GM21786 (cell line): ENCODE measurements around the gene IKZF4.
"Not testable (repeated sequence)": the region's sequence is repeated elsewhere in the genome, so short reads cannot be mapped to it uniquely, and the experiment has no call there.

ENCODE experiments used
- ATAC-seq: cut with Tn5 transposase; IDR thresholded peaks from one replicate; pipeline ENCODE4 v1.9.1; 2021; ENCODE audit not compliant: unreplicated experiment

IKZF4 gene

GRCh38 chr12:56038022-56038655 is 17.3 kb downstream of the IKZF4 start:
- ATAC-seq: no peak

DNA sequence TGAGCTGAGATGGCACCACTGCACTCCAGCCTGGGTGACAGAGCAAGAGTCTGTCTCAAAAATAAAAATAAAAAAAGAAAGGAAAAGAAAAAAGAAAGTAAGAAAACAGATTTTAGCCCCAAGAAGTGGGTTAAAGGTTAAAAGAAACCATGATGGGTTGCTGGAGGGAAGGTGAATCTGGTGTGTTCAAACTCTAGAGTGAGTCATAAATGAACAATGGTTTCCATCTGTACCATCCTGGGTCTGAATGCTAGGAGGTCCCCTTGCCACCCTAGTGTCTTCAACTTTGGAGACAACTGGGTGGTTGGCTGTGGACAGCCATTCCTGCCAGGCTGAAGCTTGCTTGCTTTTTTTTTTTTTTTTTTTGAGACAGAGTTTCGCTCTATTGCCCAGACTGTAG is 19.3 kb downstream of the IKZF4 start:
- no peak for ATAC-seq

- no peak for ATAC-seq
Measured at GRCh38 chr12:56040963-56041551, 20.2 kb downstream of the IKZF4 start.

- ATAC-seq: peak; percentile 96
Measured at GRCh38 chr12:56041552-56042429, 20.9 kb downstream of the IKZF4 start, which contains the start of gene RPS26. Gene RPS26, plus strand, starts transcription at chr12:56041918. Its CDS starts 249 bp downstream, at chr12:56042167.

- ATAC-seq: not testable (repeated sequence)
Measured at GRCh38 chr12:56042430-56042813, 21.6 kb downstream of the IKZF4 start.

DNA sequence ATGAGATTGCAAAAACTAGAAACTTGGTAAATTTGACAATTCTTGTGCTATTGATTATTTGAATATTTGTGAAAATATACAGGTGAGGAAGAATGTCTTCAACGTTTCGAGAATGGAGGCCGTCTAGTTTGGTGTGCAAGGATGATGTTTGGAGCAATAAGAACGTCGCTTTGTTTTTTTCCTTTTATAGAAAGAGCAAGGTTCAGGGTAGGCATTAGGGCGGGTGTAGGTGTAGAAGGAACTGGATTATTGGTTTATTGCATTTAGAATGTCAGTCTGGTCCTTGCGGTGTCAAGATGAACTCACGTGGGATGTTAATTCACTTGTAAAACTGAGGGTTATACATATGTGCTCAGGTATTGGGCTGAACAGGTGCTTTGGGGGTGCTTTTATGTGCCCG is 22.0 kb downstream of the IKZF4 start:
- ATAC-seq: no peak

DNA sequence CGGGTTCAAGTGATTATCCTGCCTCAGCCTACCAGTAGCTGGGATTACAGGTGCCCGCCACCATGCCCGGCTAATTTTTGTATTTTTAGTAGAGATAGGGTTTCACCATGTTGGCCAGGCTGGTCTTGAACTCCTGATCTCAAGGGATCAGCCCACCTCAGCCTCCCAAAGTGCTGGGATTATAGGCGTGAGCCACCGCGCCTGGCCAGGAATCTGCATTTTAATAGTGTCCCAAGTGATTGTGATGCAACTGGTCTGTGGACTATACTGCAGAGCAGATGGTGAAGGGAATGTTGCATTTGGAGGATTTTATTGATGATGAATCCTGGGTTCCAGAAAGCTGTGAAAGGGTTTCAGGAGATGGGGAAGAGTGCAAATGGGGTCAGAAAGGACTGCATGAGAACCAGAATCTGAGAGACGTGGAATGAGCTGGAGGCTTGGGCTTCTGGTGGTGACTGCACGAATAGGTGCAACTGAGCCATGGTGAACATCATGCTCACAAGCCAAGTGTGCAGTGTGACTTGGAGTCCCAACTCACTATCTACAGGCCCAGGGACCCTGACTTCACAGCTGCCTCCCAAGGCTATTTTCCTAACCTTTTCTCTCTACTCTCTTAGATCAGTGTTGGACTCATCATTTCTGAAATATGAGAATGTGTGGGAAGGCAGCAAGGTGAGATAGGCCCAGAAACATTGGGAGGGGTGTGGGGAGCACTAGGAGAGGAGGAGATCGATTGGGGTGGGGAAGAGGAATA is 25.4 kb downstream of the IKZF4 start:
- no peak for ATAC-seq

DNA sequence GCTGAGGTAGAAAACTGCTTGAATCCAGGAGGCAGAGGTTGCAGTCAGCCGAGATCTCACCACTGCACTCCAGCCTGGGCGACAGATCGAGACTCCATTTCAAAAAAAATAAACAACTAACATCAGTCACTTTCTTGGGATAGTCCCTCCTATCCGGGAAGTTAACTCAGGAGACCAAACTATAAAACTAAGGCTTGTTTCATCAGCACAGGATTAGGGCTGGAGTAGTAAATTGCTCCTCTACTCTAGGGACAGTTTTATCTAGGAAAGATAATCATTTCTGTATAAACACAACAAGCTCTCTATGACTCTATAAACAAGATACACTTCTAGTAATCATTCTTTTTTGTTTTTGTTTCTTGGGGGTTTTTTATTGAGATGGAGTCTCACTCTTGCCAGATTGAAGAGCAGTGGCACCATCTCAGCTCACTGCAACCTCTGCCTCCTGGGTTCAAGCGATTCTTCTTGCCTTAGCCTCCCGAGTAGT is 32.6 kb downstream of the IKZF4 start:
- ATAC-seq: no peak

- ATAC-seq: not testable (repeated sequence)
Measured at GRCh38 chr12:56059964-56060363, 39.1 kb downstream of the IKZF4 start.

DNA sequence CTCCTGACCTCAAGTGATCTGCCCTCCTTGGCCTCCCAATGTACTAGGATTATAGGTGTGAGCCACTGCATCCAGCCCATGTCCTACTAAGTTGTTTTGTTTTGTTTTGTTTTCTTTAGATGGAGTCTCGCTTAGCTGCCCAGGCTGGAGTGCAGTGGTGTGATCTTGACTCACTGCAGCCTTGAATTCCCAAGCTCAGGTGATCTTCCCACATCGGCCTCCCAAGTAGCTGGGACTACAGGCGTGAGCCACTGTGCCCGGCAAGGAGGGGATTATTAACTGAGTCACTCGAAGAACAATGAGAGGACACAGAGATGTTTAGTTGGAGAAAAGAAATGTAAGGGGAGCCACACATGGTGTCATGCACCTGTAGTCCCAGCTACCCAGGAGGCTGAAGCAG is 41.1 kb downstream of the IKZF4 start:
- ATAC-seq: no peak

- no peak for ATAC-seq
Measured at GRCh38 chr12:56062996-56063395, 42.2 kb downstream of the IKZF4 start.

GRCh38 chr12:56071648-56072047 is 50.8 kb downstream of the IKZF4 start:
- ATAC-seq: no peak

- no peak for ATAC-seq
Measured at GRCh38 chr12:56074396-56074795, 53.6 kb downstream of the IKZF4 start.

GRCh38 chr12:56077966-56078365 is 57.1 kb downstream of the IKZF4 start:
- ATAC-seq: not testable (repeated sequence)

GRCh38 chr12:56078427-56078826 is 57.6 kb downstream of the IKZF4 start:
- ATAC-seq: no peak

DNA sequence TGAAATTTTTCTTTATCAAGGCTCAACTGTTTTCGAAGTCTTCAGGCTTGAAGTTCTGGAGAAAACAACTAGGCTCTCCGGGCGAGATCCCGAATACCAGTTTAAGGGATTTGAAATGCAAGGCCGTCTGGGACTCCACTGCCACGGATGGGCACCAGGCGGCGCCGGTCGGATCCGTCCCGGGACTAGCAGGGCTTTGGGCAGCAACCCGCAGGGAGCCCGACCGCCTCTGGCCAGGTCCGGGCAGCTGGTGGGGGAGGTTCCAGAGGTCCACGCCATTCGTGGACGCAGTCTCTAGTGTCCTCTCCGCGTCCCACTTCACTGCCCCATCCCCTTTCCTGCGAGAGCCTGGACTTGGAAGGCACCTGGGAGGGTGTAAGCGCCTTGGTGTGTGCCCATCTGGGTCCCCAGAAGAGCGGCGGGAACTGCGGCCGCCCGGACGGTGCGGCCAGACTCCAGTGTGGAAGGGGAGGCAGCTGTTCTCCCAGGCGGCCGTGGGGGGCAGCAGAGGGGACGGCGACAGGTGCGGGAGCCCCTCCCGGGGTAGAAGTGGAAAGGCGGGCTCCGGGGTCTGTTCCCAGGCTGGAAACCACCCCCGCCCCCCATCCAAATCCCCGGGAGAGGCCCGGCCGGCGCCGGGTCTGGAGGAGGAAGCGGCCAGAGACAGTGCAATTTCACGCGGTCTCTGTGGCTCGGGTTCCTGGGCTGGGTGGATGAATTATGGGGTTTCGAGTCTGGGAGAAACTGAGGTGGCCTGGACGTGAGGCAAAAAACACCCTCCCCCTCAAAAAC is 58.3 kb downstream of the IKZF4 start:
- ATAC-seq: no peak

DNA sequence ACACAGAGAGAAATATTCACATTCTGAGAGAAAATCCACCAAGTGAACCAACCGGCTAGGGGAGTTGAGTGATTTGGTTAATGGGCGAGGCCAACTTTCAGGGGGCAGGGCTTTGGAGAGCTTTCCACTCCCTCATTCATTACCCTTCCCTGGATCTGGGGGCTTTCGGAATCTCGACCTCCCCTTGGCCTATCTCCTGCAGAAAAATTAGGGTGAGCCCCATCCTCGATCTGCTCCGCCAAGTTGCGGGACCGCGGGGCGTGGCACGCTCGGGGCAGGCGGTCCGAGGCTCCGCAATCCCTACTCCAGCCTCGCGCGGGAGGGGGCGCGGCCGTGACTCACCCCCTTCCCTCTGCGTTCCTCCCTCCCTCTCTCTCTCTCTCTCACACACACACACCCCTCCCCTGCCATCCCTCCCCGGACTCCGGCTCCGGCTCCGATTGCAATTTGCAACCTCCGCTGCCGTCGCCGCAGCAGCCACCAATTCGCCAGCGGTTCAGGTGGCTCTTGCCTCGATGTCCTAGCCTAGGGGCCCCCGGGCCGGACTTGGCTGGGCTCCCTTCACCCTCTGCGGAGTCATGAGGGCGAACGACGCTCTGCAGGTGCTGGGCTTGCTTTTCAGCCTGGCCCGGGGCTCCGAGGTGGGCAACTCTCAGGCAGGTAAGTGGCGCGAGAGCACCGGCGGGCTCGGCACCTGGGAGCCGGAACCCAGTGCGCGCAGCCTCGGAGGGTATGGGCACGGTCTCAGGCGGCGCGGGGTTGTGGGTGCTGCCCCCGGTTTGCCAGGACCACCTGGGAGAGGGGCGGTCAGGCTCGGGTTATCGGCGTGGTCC is 59.1 kb downstream of the IKZF4 start, which contains the start of gene ERBB3:
Gene ERBB3, plus strand, starts transcription at position 443 of the 833 bp plus-strand sequence. Its CDS starts 136 bp downstream, at position 579.
- ATAC-seq: no peak

DNA sequence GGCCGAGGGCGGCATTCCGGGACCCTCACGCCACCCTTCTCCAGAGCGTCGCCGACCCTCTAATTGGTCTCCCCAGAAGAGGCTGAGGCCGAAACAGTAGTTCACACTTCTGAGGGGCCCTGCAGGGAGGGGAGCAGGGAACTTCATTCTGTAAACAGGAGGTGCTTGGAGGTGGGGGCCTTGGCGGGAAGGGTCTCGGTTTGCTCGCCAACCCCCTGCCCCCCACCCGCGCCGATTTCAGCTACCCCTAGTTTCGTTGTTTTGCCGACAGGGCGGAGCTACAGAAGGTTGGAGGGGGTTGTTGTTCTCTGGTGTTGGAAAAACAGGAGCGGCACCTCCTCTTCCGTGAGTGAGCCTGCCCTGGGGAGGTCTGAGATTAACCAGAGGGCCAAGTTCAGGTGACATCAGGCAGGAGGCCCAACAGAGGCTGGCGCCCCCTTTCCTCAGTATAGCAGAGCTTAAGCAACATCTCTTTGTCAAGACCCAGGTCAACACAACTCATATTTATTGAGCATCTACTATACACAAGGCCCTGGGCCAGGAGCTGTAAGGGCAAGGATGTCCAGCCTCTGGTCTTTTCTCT is 59.8 kb downstream of the IKZF4 start:
- no peak for ATAC-seq
